ENCODE measurements around the gene NT5DC3.

- TF ChIP-seq CTCF (IDR thresholded peaks at IDR 0.05) (no peak), POLR2A (IDR thresholded peaks at IDR 0.05) (no peak)
Observed at GRCh38 chr12:103829092-103829491, 11.9 kb downstream of the NT5DC3 start.
